Prostate gland (tissue), 2 donors: ENCODE measurements around the gene SYT13. TPM values are rescaled to one million over a fixed set of nuclear protein-coding genes. Genes with fewer than 3 reads are reported as not detected.
A peak's percentile ranks its signal among the peaks of the same experiment; 100 is the strongest.

Source experiments
- DNase-seq: peaks from one replicate; pipeline ENCODE4 v3.0.0-alpha.2; 2019; ENCODE audit warnings: low spot score
- H3K27ac ChIP-seq, 2 donors: fragments of 200-600 bp; sonication (generic); 2 replicates each; pipeline ENCODE4 v1.5.1; 2017 to 2019
- H3K27me3 ChIP-seq: fragments of 200-600 bp; sonication (generic); replicated peaks from 2 replicates; pipeline ENCODE4 v1.5.1; 2019; ENCODE audit not compliant: insufficient read depth
- H3K36me3 ChIP-seq, 2 donors: fragments of 200-600 bp; sonication (generic); 1 replicate in 1 of 2; 2 replicates in 1 of 2; pipeline versions ENCODE4 v1.5.1 to v1.8.1; 2017 to 2019
- H3K4me1 ChIP-seq: fragments of 200-600 bp; sonication (generic); replicated peaks from 2 replicates; pipeline ENCODE4 v1.5.1; 2019
- H3K4me3 ChIP-seq, 2 donors: fragments of 200-600 bp; sonication (generic); 2 replicates each; pipeline ENCODE4 v1.5.1; 2017 to 2019
- H3K9me3 ChIP-seq: fragments of 200-600 bp; sonication (generic); 2 replicates; pipeline ENCODE4 v1.5.1; 2017
- POLR2A ChIP-seq: fragments of 450-650 bp; IDR thresholded peaks from one replicate; pipeline ENCODE4 v1.6.1; 2016; ENCODE audit warnings: antibody characterized with exemption, mild to moderate bottlenecking
- POLR2AphosphoS5 ChIP-seq: sonication (generic); formaldehyde crosslinking; IDR thresholded peaks from one replicate; pipeline ENCODE4 v1.6.1; 2017; ENCODE audit warnings: antibody characterized with exemption
- WGBS: methylation state at CpG from one replicate; pipeline ENCODE4 v1.1.5; 2018; 5-methylcytosine and 5-hydroxymethylcytosine counted together
- intact Hi-C: fragments of 100-400 bp; cut with DNase I; formaldehyde crosslinking; loops from one replicate; pipeline ENCODE4 v1.14.2; 2022
- total RNA-seq, 2 donors: library from RNA; depleted of rRNA; stranded (reverse); fragments of >200 nt; gene quantifications; one replicate each; pipeline ENCODE4 v1.1.0, GENCODE V29; 2016
- TF ChIP-seq, protein P1 (sequence below), 4 experiments: fragments of 200-600 bp in 2 of 4; fragments of 450-650 bp in 2 of 4; sonication (generic) in 2 of 4; IDR thresholded peaks; 1 replicate in 3 of 4; 2 replicates in 1 of 4; pipeline ENCODE4 v1.5.1; 2016 to 2019; ENCODE audit warnings: antibody characterized with exemption in 4 of 4, mild to moderate bottlenecking in 2 of 4, moderate library complexity in 2 of 4

SYT13 gene
- total RNA-seq, 2 donors from 2014 or later: 0.80 to 4.8 TPM

DNA sequence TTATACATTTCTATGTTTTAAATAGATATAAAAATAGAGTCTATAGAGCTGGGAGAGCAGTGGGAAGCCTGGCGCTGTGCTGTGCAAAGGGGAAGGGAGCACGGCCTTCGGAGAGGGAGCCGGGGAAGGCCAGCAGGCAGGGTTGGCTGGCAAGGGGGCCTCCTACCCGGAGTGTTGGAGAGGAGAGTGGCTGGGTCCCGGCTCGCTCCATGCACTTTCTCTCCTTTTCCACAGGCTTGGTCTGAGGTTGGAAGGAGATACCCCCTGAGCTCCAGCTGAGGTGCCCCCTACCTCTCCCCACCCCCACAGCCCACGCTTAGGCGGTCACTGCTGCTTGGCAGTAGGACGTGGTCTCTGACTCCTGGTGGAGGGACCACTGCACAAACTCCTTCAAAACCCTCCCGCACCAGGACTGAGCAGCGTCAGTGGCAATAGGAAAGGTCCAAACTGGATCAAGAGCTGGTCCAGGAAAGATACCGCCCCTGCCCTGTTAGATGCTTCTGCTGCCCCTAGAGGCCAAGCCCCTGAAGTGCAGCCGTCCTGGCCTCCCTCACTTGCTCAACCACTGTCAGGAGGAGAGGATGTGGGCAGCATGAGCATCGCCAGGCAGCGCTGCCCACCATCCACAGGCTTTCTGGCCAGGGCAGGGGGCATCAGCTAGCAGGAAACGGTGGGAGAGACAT lies 52.9 kb downstream of the SYT13 start:
- no peaks in the 10 kb centered on the region for H3K27me3 ChIP-seq
- no peaks in the 10 kb centered on the region for H3K36me3 ChIP-seq
- no peak overlapping the region for H3K27ac ChIP-seq
- DNase-seq: peak; percentile 40
- H3K9me3 ChIP-seq: no peaks in the 10 kb centered on the region
- no peak overlapping the region for H3K4me3 ChIP-seq
- H3K4me1 ChIP-seq: no peaks in the 10 kb centered on the region
- intact Hi-C loops: loop anchor here (10.0 kb wide), 1 partner anchor 118 kb away; no protein-coding TSS in a partner anchor
- 71% methylated on average over 17 of the region's 17 CpGs for WGBS
- no peak for TF ChIP-seq POLR2AphosphoS5
- TF ChIP-seq, protein P1, sequence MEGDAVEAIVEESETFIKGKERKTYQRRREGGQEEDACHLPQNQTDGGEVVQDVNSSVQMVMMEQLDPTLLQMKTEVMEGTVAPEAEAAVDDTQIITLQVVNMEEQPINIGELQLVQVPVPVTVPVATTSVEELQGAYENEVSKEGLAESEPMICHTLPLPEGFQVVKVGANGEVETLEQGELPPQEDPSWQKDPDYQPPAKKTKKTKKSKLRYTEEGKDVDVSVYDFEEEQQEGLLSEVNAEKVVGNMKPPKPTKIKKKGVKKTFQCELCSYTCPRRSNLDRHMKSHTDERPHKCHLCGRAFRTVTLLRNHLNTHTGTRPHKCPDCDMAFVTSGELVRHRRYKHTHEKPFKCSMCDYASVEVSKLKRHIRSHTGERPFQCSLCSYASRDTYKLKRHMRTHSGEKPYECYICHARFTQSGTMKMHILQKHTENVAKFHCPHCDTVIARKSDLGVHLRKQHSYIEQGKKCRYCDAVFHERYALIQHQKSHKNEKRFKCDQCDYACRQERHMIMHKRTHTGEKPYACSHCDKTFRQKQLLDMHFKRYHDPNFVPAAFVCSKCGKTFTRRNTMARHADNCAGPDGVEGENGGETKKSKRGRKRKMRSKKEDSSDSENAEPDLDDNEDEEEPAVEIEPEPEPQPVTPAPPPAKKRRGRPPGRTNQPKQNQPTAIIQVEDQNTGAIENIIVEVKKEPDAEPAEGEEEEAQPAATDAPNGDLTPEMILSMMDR (IDR thresholded peaks at IDR 0.05): peak; percentile 52 to 66 (median 59)

DNA sequence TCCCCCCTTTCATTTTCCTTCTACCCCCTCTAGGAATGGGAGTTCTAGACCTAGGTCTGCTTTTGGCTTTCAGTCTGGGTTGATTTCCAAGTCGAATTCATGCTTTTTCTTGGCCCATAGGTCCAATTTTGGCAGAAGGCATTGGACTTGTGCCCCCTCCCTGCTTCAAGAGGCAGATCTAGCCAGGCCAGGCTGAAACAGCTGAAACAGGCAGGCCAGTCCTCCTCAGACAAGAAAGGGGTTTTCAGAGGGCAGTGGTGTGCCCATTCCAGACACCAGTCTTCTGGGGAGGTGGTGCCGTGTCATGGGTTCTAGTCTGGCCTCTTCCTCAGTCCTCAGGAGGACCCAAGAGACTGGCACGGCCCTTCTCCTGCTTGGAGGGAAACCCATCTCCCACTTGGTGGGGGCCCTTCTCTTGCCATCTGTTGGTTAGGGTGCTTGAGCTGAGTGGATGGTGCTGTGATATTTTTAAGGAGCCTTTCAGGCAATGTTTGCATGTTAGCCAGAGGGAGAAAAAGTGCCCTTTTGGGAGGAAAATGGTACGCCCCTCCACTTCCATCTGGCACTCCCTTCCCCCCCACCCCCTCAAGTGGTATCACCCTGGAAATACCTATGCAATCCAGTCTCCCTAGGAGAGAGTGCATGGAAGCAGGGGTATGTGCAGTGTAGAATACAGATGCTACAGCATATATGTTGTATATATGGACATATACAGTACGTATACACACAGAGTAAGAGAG lies 53.6 kb downstream of the SYT13 start:
- no peak for DNase-seq
- 89% methylated on average over 5 of the region's 5 CpGs for WGBS
- H3K4me1 ChIP-seq: no peaks in the 10 kb centered on the region
- H3K27ac ChIP-seq: no peak overlapping the region
- TF ChIP-seq POLR2A: no peak
- no peak for TF ChIP-seq POLR2AphosphoS5
- TF ChIP-seq, protein P1 (IDR thresholded peaks at IDR 0.05): no peak
- H3K27me3 ChIP-seq: no peaks in the 10 kb centered on the region
- no peak overlapping the region for H3K4me3 ChIP-seq
- no peaks in the 10 kb centered on the region for H3K9me3 ChIP-seq
- no peaks in the 10 kb centered on the region for H3K36me3 ChIP-seq
- intact Hi-C loops: loop anchor here (10.0 kb wide), 1 partner anchor 118 kb away; no protein-coding TSS in a partner anchor

DNA sequence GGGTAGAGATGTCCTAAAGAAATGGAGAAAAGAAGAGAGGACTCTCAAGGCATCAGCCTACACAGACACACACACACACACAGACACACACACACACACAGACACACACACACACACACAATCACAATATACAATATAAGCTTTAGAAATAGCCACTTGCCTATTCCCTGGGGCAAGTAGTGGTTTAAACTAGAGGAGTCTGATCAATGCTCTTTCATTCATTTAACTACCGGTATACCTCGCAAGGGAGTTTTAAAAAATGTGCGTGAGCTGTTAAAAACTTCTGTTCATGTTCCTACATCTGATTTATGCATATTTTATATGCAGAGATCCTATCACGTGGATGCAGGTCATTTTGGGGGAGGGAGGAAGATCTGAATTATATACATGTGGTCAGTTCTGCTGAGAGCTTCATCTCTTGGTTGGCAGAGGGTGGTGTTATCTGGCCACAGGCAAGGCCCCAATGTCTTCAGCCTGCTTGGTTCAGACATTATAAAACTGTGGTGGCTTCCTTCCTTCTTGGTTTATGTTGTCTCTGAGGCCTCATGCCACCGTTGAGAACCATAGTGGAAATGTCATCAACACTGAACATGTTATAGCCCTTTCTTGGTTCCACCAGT lies 56.6 kb downstream of the SYT13 start:
- no peaks in the 10 kb centered on the region for H3K9me3 ChIP-seq
- no peaks in the 10 kb centered on the region for H3K4me1 ChIP-seq
- 89% methylated on average over 5 of the region's 5 CpGs for WGBS
- TF ChIP-seq POLR2AphosphoS5 (no peak), POLR2A (no peak)
- TF ChIP-seq, protein P1 (IDR thresholded peaks at IDR 0.05): no peak
- H3K4me3 ChIP-seq: no peak overlapping the region
- H3K27ac ChIP-seq: no peak overlapping the region
- DNase-seq: no peak
- no peaks in the 10 kb centered on the region for H3K27me3 ChIP-seq
- no peaks in the 10 kb centered on the region for H3K36me3 ChIP-seq
- intact Hi-C loops: loop anchor here (10.0 kb wide), 1 partner anchor 115 kb away; no protein-coding TSS in a partner anchor

DNA sequence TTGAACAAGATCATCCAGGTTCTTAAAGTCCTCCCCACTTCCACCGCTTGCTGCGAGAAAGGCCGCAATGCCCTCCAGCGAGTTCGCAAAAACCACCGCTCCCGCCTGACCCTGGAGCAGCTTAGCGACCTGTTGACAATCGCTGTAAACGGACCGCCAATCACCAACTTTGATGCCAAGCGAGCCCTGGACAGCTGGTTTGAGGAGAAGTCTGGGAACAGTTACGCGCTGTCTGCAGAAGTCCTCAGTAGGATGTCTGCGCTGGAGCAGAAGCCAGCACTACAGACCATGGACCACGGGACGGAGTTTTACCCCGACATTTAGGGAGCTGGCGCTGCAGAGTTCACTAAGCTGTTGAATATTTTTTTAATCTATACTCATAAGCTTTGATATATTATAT lies 58.3 kb downstream of the SYT13 start:
- TF ChIP-seq POLR2AphosphoS5: no peak
- TF ChIP-seq POLR2A: no peak
- TF ChIP-seq, protein P1 (IDR thresholded peaks at IDR 0.05): no peak
- Histone ChIP-seq H3K4me1 (no peaks in the 10 kb centered on the region), H3K36me3 (no peaks in the 10 kb centered on the region), H3K27me3 (no peaks in the 10 kb centered on the region), H3K9me3 (no peaks in the 10 kb centered on the region), H3K27ac (no peak overlapping the region), H3K4me3 (no peak overlapping the region)
- no peak for DNase-seq
- WGBS: 95% methylated on average over 19 of the region's 19 CpGs
- intact Hi-C loops: no loop called here
